ENCODE results near the gene PTPN4.

Gene PTPN4

GRCh38 chr2:120004254-120004653 is 244.5 kb downstream of the PTPN4 start:
- TF ChIP-seq SNAI2 (CRISPR knock-in tag; IDR thresholded peaks at IDR 0.05) (no peak), ZFP3 (CRISPR knock-in tag; IDR thresholded peaks at IDR 0.05) (no peak), CREB5 (CRISPR knock-in tag; IDR thresholded peaks at IDR 0.05; ENCODE audit: low read depth) (no peak), ESRRG (CRISPR knock-in tag; IDR thresholded peaks at IDR 0.05) (no peak), OSR1 (CRISPR knock-in tag; IDR thresholded peaks at IDR 0.05) (no peak), TCF4 (CRISPR knock-in tag; IDR thresholded peaks at IDR 0.05; ENCODE audit: borderline replicate concordance) (no peak), BACH2 (CRISPR knock-in tag; IDR thresholded peaks at IDR 0.05; ENCODE audit: borderline replicate concordance) (no peak), ARNTL (CRISPR knock-in tag; IDR thresholded peaks at IDR 0.05; ENCODE audit: borderline replicate concordance, low read depth) (no peak), RARB (CRISPR knock-in tag; IDR thresholded peaks at IDR 0.05) (no peak), GLIS3 (CRISPR knock-in tag; IDR thresholded peaks at IDR 0.05) (no peak), ZC3H10 (CRISPR knock-in tag; IDR thresholded peaks at IDR 0.05) (no peak), PATZ1 (CRISPR knock-in tag; IDR thresholded peaks at IDR 0.05; ENCODE audit: borderline replicate concordance) (no peak), TSHZ2 (CRISPR knock-in tag; IDR thresholded peaks at IDR 0.05) (no peak), ZFP30 (CRISPR knock-in tag; IDR thresholded peaks at IDR 0.05) (no peak), ZNF8 (CRISPR knock-in tag; IDR thresholded peaks at IDR 0.05) (no peak)
- ATAC-seq: no peak

GRCh38 chr2:120005834-120006521 is 246.3 kb downstream of the PTPN4 start:
- no peak for ATAC-seq
- no peak for TF ChIP-seq OSR1 (CRISPR knock-in tag; IDR thresholded peaks at IDR 0.05)
- no peak for TF ChIP-seq CSDC2 (CRISPR knock-in tag; IDR thresholded peaks at IDR 0.05)
- no peak for TF ChIP-seq TCF4 (CRISPR knock-in tag; IDR thresholded peaks at IDR 0.05; ENCODE audit: borderline replicate concordance)
- no peak for TF ChIP-seq ZFP30 (CRISPR knock-in tag; IDR thresholded peaks at IDR 0.05)
- no peak for TF ChIP-seq RARB (CRISPR knock-in tag; IDR thresholded peaks at IDR 0.05)
- TF ChIP-seq ZNF565 (CRISPR knock-in tag; conservative IDR thresholded peaks at IDR 0.05; ENCODE audit: low read depth): no peak

GRCh38 chr2:120007851-120008250 is 248.1 kb downstream of the PTPN4 start:
- no peak for TF ChIP-seq CREB5 (CRISPR knock-in tag; IDR thresholded peaks at IDR 0.05; ENCODE audit: low read depth)
- no peak for TF ChIP-seq ZNF8 (CRISPR knock-in tag; IDR thresholded peaks at IDR 0.05)
- TF ChIP-seq GLIS3 (CRISPR knock-in tag; IDR thresholded peaks at IDR 0.05): no peak
- no peak for TF ChIP-seq BACH2 (CRISPR knock-in tag; IDR thresholded peaks at IDR 0.05; ENCODE audit: borderline replicate concordance)
- TF ChIP-seq PATZ1 (CRISPR knock-in tag; IDR thresholded peaks at IDR 0.05; ENCODE audit: borderline replicate concordance): no peak
- no peak for TF ChIP-seq PPARA (CRISPR knock-in tag; IDR thresholded peaks at IDR 0.05; ENCODE audit: borderline replicate concordance)
- no peak for TF ChIP-seq ZC3H10 (CRISPR knock-in tag; IDR thresholded peaks at IDR 0.05)
- no peak for TF ChIP-seq ZNF70 (CRISPR knock-in tag; IDR thresholded peaks at IDR 0.05)
- TF ChIP-seq ZNF565 (CRISPR knock-in tag; conservative IDR thresholded peaks at IDR 0.05; ENCODE audit: low read depth): no peak
- TF ChIP-seq ISL1 (CRISPR knock-in tag; IDR thresholded peaks at IDR 0.05): no peak
- TF ChIP-seq ESRRG (CRISPR knock-in tag; IDR thresholded peaks at IDR 0.05): no peak
- TF ChIP-seq POU6F1 (CRISPR knock-in tag; IDR thresholded peaks at IDR 0.05; ENCODE audit: borderline replicate concordance, low read depth): no peak
- no peak for TF ChIP-seq RARB (CRISPR knock-in tag; IDR thresholded peaks at IDR 0.05)
- no peak for TF ChIP-seq TOX (CRISPR knock-in tag; IDR thresholded peaks at IDR 0.05; ENCODE audit: borderline replicate concordance)
- no peak for TF ChIP-seq ZFP3 (CRISPR knock-in tag; IDR thresholded peaks at IDR 0.05)
- no peak for ATAC-seq
